Osteocyte (in vitro differentiated cells): Measurements from ENCODE around the gene MBP. TPM values are rescaled to one million over a fixed set of nuclear protein-coding genes. Genes with fewer than 3 reads are reported as not detected.

Experiments used
- DNase-seq: peaks from one replicate; pipeline ENCODE4 v3.0.0; 2021; ENCODE audit warnings: mixed read lengths; ENCODE audit not compliant: unreplicated experiment; ENCODE audit errors: extremely low spot score
- H3K27ac Mint-ChIP-seq: one replicate; pipeline ENCODE4 v1.8.0; 2021; ENCODE audit warnings: mild to moderate bottlenecking, mixed read lengths; ENCODE audit not compliant: unreplicated experiment
- H3K27me3 Mint-ChIP-seq: one replicate; pipeline ENCODE4 v1.8.0; 2021; ENCODE audit warnings: mixed read lengths; ENCODE audit not compliant: unreplicated experiment
- H3K36me3 Mint-ChIP-seq: one replicate; pipeline ENCODE4 v1.8.0; 2021; ENCODE audit warnings: mixed read lengths; ENCODE audit not compliant: unreplicated experiment
- H3K4me1 Mint-ChIP-seq: one replicate; pipeline ENCODE4 v1.8.0; 2021; ENCODE audit warnings: mixed read lengths; ENCODE audit not compliant: unreplicated experiment
- H3K4me3 Mint-ChIP-seq: one replicate; pipeline ENCODE4 v1.8.0; 2021; ENCODE audit warnings: mild to moderate bottlenecking, moderate library complexity, mixed read lengths; ENCODE audit not compliant: unreplicated experiment
- H3K9me3 Mint-ChIP-seq: one replicate; pipeline ENCODE4 v1.8.0; 2021; ENCODE audit warnings: mixed read lengths; ENCODE audit not compliant: unreplicated experiment
- total RNA-seq: library from RNA; stranded (reverse); gene quantifications from 2 replicates; pipeline ENCODE4 v1.2.1, GENCODE V29; 2021
- TF ChIP-seq, protein P1 (sequence below): fragments of 200-600 bp; sonication (generic); IDR thresholded peaks from 2 replicates; pipeline ENCODE4 v1.5.0; 2021; ENCODE audit warnings: antibody characterized with exemption, mild to moderate bottlenecking, moderate library complexity

The MBP gene
- total RNA-seq, 1 donor from 2014 or later, result 18.6 TPM

DNA sequence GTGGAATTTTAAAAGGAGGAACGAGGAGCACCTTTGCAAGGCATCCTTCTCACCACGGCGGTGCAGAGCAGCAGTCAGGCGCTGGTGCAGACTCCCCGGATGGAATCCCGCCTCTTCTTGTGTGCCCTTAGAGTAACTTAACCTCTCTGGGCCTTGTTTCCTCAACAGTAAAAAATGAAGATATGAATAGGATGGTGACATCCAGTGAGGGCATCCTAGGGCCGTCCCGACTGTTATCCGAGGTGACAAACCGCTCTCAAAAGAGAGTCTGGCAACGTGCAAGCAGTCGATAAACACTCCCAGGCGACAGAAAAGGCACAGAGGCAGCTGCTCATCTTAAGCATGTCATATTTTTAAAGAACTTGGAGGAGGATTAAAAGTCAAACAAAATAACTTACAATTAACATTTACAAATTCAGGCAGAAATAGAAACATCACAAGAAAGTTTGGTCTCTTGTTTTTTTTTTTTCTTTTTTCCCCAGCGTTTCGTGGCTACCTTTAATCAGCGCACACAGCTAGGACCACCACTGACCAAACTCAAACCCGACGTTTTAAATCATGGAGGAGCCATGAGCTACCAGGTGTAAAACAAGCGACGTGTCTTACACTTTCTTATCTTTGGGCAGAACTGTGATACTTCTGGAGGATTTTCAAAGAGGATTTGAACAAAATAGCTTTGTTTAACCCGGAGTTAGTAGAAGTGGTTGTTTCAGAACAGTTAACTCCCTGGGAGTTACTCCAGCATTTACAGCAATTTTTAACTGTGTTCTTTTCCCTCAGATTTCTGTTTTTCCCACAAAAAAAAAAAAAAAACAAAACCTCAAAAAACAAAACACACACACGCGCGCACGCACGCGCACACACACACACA lies 2.1 kb downstream of the MBP start:
- Mint-ChIP-seq H3K27me3 (no peaks in the 10 kb centered on the region), H3K36me3 (no peaks in the 10 kb centered on the region), H3K27ac (peak overlapping the region; percentile 86), H3K9me3 (no peaks in the 10 kb centered on the region), H3K4me3 (peak overlapping the region; percentile 82), H3K4me1 (peaks cover 59% of the 10 kb centered on the region)
- TF ChIP-seq, protein P1, sequence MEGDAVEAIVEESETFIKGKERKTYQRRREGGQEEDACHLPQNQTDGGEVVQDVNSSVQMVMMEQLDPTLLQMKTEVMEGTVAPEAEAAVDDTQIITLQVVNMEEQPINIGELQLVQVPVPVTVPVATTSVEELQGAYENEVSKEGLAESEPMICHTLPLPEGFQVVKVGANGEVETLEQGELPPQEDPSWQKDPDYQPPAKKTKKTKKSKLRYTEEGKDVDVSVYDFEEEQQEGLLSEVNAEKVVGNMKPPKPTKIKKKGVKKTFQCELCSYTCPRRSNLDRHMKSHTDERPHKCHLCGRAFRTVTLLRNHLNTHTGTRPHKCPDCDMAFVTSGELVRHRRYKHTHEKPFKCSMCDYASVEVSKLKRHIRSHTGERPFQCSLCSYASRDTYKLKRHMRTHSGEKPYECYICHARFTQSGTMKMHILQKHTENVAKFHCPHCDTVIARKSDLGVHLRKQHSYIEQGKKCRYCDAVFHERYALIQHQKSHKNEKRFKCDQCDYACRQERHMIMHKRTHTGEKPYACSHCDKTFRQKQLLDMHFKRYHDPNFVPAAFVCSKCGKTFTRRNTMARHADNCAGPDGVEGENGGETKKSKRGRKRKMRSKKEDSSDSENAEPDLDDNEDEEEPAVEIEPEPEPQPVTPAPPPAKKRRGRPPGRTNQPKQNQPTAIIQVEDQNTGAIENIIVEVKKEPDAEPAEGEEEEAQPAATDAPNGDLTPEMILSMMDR, result no peak
- no peak for DNase-seq

DNA sequence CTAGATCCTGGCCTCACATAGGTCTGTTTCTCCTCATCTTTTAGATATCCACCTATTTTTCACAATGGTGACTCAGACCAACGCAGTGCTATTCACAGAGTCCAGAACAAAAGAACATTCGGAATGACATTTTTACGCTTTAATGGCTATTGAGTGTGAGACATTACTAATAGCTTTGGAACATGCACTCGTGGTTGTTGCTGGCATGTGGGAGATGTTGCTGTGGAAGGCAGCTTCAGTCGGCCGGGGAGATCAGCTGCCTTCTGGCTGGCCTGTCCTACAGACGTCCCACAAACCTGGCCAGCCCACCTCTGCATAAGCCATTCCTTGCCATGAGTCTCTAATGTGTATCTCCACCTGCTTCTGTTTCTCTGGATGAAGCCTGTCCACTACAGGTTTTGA lies 3.4 kb downstream of the MBP start:
- no peaks in the 10 kb centered on the region for H3K27me3 Mint-ChIP-seq
- no peak for DNase-seq
- peak overlapping the region; percentile 93 for H3K27ac Mint-ChIP-seq
- no peaks in the 10 kb centered on the region for H3K9me3 Mint-ChIP-seq
- TF ChIP-seq, protein P1, result no peak
- H3K4me3 Mint-ChIP-seq, result peak overlapping the region; percentile 24
- no peaks in the 10 kb centered on the region for H3K36me3 Mint-ChIP-seq
- H3K4me1 Mint-ChIP-seq, result peaks cover 66% of the 10 kb centered on the region

DNA sequence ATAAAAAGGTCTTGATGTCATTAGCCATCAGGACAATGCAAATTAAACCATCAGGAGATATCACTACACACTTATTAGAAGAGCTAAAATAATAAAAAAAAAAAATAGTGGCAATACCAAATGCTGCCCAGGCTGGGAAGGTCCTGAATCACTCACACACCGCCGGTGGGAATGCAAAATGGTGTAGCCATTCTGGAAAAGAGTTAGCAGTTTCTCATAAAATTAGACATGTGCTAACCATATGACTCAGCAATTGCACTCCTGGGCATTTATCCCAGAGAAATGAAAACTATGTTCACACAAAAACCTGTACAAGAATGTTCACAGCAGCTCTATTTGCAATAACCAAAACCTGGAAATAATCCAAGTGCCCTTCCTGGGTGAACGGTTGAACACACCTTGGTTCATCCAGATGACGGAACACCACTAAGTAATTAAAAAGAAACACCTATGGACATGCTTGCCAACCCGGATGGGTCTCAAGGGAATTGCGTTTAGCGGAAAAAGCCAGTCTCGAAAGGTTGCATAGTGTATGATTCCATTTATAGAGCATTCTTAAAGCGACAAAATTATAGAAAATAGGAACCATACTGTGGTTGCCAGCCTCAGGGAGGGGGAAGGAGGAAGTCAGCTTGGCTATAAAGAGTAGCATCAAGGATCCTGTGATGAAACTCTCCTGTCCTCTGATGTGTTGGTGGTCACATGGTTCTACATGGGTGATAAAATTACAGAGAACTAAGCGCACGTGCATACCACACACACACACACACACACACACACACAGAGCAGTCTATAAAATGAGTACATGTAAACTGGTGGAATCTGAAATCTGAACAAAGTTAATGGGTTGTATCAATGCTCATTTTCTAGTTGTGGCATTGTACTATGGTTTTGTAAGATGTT lies 4.6 kb downstream of the MBP start:
- DNase-seq, result no peak
- H3K27me3 Mint-ChIP-seq, result no peaks in the 10 kb centered on the region
- TF ChIP-seq, protein P1, result no peak
- peak overlapping the region; percentile 57 for H3K4me3 Mint-ChIP-seq
- H3K9me3 Mint-ChIP-seq, result no peaks in the 10 kb centered on the region
- peaks cover 59% of the 10 kb centered on the region for H3K4me1 Mint-ChIP-seq
- H3K27ac Mint-ChIP-seq, result peak overlapping the region; percentile 93
- H3K36me3 Mint-ChIP-seq, result no peaks in the 10 kb centered on the region

DNA sequence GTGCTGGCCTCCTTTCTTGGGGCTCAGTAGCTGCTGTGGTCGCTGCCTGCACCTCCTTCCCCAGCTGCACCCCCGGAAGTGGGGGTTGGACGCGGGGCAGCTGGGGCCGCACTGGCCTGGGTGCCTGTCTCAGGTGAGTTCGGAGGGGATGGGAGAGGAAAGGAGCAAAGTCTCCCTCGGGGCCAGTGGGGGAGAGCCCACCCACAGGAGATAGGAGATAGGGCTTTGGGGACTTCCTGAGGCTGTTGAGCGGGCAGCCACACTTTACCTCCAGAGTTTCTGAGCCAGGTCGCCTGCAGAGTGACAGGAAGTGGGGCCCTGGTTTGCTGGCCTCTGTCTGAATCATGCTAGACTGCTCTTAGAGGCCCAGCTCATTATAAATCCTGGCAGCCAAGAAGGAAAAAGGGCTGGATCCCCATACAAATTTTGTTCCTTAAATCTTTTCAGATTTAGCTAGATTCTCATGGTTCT lies 8.1 kb downstream of the MBP start:
- Mint-ChIP-seq H3K4me1 (peaks cover 47% of the 10 kb centered on the region), H3K27me3 (no peaks in the 10 kb centered on the region), H3K27ac (peak overlapping the region; percentile 24), H3K36me3 (peaks cover 7% of the 10 kb centered on the region), H3K9me3 (no peaks in the 10 kb centered on the region), H3K4me3 (no peak overlapping the region)
- DNase-seq, result no peak
- TF ChIP-seq, protein P1, result no peak
